CD4-positive, alpha-beta T cell treated with Interleukin-17A for 4 hours (primary cell): ENCODE measurements around the gene CEP57L1.

Source experiments
- DNase-seq: peaks from one replicate; pipeline ENCODE4 v3.0.0-alpha.2; 2020; ENCODE audit warnings: mixed read lengths

Gene CEP57L1

DNA sequence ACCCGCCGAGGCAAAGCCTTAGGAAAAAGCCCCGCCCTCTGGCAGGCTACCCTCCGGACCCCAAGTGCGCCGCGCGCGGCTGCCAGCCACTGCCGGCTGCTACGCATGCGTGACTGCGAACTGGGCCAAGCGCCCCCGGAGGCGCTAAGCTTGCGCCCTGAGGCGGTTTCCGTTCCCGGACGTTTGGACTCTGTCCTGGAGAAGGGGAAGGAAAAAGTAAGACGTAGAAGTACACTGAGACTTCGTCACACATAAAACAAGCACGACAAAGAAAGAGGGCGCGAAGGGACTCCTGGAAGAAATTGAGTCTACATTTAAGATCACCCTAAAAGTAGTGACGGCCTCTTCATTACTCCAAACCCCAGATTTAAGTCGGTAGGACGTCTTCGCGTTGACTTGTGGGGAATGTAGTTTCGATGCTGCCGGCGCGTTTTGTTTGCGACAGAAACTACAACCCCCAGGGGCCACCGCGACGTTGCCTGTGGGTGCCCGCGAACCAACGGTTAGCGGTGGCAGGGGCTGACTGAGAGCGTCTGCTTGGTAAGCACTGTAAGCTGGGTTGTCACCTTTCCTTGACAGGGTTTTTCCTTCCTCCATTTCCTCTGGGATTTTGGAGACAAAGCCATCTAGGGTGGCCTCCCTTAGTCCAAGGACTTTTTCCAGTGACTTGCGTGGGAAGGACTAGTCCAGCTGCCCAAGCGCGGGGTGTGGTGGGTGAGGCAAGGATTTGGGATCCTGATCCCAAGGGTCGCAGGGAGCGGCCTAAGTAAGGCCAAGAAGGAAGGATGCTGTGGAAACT is at the start of gene CEP57L1:
TSS of gene CEP57L1 (plus strand) at position 472 of the 799 bp plus-strand sequence. CDS start 49,715 bp downstream, outside the sequence.
- peak; percentile 95 for DNase-seq

DNA sequence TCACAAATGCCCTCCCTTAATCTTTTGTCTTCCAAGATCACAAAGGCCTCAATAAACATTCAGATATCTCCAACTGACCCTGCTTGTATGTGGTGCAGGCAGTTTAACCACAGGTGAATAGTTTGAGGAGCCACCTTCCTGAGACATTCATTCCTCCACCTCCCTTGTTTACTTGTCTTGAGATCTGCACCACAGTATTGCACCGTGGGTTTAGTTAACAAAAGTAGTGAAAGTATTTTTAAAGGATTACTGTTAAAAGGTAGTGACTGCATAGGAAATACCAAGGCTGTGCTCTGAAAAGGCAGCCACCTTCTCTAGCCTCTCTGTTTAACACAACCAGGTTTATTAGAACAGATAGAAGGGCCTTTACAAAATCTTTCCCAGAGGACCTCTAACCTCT is 47.1 kb upstream of the CEP57L1 start:
- DNase-seq, result no peak

DNA sequence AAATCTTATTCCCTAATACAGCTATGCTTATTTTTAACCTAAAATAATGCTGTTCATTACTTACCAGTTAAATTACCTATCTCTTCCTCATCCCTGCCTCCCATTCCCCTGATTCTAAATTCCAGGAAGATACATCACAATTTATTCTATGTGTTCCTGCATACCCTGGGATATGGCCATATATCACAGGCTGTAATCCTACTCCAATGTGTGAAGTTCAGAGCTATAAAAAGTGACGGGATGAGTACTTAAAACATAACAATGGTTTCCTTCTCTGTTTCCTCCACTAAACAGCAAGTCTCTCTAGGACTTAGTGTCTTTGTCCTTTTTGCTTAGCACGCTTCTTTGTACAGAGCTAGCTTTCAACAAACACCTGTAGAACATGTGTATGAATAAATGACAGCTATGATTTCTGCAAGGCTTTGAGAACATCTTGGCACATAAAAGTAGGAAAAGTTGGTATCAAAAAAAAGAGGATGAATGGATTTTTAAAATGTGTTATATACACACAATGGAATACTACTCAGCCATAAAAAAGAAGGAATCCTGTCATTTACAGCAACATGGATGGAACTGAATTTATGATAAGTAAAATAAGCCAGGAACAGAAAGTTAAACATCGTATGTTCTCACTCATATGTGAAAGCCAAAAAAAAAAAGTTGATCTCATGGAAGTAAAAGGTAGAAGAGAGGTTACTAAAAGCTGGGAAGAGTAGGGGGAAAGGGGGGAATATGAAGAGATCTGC is 46.5 kb upstream of the CEP57L1 start:
- DNase-seq, result no peak

DNA sequence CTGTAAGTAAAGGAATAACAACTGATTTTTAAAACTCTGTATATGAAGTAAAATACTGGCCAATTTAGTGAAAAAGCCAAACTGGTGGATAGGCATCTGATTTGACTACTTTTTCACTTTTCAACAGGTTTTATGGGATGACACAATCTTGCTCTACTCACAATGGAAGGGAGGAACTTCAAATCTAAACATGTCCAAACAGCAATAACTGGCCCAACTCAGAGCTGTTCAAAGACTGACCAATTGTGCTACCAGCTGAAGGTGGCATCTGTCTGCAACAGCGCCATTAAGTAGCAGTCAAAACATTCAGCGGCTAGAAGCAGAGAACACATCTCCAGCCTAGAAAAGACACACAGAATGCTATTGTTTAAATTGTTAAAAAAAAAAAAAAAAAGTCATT is 45.3 kb upstream of the CEP57L1 start:
- no peak for DNase-seq

DNA sequence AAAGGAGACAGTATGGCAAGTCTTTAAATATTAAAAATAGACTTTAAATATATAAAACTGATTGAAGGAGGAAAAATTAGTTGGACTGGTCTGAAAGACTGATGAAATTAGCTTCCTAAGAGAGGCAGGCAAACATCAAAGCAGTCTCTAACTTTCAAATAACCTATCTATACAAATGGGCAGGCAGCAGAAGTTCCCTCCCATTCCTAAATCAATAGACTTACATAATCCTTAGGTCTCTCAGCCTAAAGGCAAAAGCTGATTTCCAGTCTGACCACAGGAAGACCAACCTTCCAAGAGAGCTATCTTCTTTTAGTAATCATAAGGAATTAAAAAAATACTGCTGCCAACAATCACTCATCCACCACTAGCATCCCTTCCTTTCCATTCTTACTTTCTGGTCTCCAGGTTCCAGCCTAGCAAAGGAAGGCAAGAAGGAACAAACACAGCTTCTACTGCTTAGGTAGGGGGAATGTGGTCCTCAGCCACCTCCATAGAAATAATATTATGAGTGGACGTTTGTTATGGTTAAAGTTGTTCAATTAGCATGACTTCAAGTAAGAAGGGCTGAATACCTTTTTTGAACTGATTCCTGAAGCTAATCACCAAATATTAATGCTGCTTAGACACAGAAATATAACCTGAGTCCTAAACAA is 44.7 kb upstream of the CEP57L1 start:
- no peak for DNase-seq

DNA sequence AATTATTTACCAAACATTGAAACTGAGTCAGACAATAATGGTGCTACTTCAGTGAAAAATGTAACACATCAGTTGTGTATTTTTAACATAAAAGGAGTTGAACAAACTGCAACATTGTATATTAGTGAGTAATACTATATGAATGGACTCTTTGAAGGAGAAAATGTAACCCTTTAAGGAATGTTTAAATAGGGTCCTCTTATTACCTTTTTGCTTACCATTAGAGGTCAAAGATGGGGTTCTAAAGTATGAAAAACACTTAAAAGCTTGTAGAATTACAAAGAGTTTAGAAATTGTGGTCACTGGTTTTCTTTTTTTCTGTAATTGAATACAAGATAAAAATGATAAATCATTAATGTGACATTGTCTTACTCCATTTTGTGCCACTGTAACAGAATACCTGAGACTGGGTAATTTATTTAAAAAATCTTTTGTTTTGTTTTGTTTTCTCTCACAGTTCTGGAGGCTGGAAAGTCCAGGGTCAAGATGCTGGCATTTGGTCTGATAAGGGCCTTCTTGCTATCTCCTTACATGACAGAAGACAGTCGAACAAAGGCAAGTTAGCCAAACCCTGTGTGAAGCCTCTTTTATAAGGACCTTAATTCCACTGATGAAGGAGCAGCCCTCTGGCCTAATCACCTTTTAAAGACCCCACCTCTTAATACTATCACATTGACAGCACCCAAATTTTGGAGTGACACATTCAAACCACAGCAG is 43.8 kb upstream of the CEP57L1 start:
- DNase-seq, result no peak

DNA sequence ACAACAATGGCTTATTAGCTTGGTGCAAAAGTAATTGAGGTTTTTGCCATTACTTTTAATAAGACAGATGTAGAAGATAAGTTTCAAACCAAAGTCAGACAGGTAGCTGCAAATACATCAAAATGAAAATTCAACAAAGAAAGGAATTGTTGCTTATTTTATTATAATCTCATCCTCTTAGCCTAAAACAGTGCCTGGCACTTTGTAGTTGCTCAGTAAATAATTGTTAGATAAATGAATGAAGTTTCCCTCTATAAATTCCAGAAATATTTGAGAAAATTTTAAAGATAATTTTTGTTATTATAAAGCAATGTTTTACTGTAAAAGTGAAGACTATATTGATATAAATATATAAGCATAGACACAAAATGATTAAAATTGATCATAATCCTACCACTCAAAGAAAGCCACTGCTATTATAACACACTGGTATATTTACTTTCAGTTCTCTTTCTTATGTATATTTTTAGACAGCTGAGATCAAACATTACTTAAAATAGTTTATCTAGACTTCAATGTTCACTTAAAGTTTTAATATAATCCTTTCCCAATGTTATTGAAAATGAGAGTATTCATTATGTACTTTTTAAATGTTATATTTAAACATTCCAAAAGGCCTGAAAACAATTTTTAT is 43.2 kb upstream of the CEP57L1 start:
- DNase-seq, result no peak

DNA sequence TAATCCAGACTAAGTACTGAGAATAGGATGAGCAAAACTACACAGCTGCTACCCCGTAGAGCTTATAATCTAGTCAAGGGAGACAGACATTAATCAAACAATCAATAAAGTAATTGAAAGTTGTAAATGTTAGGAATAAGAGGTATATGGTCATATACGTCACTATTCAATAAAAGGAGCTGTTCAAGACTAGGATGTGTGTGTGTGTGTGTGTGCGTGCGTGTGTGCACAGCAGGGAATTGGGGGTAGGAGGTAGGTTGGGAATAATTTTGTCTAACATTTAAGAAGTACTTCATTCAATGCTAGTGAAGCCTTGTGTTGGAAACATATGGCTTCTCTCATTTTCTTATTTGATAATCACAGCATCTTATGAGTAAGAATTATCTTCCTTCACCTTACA is 42.5 kb upstream of the CEP57L1 start:
- DNase-seq, result no peak

DNA sequence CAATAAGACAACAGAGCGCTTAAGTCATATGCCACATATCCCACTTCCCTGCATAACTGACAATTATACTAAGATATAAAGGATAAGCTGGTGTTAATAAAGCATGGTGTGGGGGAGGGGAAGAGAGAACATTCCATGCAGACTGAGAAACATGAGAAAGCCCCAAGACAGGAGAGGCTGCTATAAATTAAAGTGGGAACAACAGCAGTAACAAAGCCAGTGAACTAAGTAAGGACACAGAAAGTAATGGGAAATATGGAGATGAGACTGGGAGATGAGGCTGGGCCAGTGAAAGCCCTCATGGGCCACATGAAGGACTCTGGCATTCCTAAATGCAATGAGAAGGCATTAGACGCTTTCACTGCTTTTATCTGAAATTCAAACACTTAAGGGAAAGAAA is 42.0 kb upstream of the CEP57L1 start:
- DNase-seq, result no peak

DNA sequence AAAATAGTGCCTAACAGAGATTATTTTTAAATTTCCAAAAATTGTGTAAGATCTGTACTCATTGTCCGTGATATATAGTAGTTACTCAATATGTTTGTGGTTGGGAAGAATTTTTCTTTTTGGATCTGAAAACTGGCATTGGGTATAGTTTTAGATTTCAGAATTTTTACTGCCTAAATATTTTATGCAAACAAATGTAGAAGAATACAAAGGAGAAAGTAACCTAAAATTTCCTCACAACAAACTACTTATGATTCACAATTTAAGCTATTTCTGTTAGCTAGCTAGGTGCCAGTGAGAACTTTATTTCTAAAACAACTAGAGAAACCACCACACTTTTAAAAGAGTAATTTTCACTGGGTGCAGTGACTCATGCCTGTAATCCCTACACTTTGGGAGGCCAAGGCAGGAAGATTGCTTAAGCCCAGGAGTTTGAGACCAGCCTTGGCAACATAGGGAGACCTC is 39.5 kb upstream of the CEP57L1 start:
- no peak for DNase-seq

DNA sequence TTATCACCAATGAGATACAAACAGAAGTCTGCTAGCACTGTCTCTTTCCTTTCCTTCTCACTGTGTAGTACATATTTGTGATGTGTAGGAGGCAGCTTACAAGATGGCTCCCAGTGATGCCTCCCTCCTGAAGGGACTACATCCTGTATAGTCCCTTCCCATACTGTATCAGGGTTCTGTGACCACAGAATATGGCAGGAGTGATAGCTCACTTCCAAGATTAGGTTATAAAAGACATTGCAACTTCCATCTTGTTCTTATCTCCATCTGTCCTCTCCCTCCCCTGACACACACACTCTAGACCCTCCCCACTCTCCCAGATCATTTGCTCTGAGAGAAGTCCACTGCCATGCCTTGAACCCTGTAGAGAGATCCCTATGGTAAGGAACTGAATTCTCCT is 38.6 kb upstream of the CEP57L1 start:
- no peak for DNase-seq

DNA sequence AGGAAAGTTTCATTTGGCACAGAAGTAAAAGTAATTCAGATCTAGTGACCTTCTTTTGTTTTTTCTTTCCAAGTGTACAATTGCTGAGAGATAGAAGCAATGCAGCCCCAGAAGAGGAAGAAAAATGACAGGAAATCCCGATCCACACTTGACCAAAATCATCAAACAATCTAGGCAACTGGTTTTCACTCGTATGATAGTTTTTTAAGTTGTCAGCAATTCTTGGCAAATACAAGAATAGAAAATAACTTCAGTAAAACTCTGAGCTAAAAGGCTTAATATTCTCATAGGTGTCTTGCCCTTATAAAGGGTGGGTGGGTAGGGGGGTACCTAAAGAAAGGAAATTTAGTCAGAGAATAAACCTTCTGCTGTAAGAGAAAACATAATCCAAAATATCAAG is 36.7 kb upstream of the CEP57L1 start:
- DNase-seq, result no peak

DNA sequence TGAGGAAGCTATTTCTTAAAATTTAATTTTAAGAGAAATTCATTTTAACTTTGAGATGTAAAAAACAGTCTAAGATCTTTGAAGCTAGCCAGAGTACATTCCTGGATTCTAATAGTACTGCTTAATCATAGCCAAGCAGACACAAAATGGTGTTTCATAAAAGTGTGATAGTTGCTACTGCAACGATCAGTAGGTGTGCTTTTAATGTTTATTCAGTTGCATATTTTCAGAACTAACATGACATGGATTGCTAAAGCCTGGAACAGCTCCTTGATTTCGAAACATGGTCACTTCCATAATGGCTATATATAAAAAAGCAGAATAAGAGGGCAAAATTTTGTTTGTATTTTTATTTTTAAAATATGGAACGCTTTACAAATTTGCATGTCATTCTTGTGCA is 36.2 kb upstream of the CEP57L1 start:
- no peak for DNase-seq

DNA sequence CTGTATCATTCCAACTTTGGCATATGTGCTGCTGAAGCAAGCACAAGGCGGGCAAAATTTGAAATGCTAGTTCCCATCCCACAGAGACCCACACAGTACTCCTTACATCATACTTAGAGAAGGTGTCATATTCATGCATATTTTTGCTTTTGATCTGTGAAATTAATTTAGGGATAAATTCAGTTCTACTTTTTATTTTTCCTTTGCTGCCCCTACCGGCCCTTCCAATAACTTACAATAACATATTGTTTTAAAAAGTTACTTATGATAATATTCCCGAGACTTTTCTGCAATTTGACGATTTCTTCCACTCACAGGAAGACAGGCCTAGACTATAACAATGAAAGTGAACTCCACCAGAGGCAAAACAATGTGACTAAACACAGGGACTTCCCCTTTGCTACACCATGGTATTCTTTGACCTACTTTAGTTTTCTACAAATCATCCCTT is 35.7 kb upstream of the CEP57L1 start:
- DNase-seq, result peak; percentile 13

DNA sequence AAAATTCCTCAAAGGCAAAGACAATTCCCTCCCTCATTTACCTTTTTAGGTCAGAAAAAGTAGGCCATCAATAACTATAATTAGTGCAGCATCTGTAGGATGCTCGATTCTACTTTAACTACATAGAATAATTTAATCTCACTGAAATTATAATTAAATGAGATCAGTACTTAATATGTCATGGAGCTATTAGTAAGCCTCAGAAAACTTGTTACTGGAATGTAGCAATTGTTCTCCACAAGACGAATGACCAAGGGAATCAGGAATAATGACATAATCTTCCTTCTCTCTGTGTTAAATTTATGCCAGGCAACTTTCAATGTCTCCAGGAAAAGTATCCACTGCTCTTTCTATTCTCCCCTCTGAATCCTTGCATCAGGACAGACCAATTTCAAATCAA is 34.7 kb upstream of the CEP57L1 start:
- no peak for DNase-seq

DNA sequence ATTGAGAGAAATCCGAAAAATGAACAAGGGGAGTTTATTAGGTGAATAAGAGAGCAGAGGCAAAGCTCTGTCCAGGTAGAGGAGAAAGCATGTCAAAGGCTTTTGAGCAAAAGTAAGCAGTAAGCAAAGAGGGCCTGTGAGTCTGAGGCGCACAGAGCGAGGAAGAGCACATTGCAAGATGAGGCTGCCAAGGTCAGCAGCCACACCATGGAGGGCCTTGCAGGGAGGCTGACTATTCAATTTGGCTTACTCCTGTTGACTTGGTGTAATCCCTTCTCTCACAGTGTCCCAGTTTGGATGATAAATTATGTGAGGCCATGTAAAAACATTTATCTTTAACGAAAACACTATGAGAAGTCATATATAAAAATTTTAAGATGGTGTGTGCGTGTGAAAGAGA is 33.1 kb upstream of the CEP57L1 start:
- no peak for DNase-seq

DNA sequence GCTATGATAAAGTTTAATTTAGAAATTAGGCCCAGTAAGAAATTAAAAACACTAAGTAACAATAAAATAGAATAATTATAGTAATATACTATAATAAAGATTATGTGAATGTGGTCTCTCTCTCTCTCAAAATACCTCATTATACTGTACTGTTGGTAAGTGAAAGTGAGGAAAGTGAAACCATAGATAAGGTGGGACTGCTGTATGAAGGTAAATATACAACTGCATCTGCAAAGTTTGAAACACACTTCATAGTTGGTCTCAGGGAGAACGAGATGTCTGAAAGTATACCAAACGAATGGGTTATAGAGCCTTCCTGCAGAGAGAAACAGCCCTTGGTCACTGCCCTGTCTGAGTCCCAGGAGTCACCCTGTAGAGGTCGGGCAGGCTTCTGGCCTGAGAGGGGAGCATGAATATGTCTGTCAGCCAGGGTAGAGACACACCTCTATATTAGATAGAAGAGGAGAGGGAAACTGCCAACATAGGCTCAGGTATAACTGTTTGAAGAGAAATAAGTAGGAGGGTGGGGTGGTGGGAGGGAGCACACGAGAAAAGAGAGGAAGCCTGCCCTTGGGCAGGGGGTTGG is 32.4 kb upstream of the CEP57L1 start:
- no peak for DNase-seq

DNA sequence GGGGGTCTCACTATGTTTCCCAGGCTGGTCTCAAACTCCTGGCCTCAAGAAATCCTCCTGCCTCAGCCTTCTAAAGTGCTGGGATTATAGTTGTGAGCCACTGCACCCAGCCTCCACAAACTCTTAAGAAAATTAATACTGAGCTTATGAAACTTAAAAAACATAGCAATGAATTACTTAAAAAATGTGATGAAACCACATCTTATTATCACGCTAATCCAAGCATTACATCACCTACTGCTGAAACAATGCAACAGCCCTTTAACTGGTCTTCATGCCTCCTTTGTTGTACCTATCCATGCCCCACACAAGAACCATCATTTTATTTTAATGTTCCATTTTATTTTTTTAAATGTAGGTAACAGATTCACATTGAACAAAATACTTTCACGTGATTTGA is 25.6 kb upstream of the CEP57L1 start:
- no peak for DNase-seq

DNA sequence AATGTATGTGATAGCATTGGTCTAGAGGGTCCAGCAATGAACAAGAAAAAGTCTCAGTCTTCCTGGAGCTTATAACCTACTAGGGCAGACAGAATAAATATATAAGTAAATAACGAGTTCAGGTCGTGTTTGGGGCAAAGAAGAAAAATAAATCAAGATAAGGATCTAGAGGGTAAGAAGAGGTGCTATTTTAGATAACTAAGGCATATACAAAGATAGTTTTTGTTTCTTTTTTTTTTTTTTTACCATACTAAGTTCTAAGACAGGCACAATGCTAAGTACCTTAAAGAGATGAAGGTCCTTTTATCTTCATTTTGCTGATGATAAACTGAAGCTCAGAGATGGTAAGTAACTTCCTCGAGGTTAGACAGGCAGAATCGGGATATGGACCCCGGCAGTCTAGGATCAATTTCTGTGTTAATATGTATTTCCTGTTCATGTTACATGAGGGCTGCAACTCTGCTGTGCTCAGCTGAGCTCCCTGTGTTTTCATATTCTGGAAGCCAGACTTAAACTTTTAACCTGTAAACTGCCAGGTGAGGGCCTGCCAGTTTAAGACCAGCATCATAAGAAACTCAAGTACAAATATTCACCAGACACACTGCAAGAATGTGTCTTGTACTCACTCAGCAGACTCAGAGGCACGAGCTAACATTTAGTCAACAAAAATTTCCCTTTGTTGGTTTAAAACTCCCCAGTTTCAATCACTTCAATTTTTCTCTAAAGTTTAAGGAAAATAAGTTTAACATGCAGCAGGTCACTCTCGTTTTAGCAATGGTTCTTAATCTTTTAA is 24.0 kb upstream of the CEP57L1 start:
- peak; percentile 39 for DNase-seq

DNA sequence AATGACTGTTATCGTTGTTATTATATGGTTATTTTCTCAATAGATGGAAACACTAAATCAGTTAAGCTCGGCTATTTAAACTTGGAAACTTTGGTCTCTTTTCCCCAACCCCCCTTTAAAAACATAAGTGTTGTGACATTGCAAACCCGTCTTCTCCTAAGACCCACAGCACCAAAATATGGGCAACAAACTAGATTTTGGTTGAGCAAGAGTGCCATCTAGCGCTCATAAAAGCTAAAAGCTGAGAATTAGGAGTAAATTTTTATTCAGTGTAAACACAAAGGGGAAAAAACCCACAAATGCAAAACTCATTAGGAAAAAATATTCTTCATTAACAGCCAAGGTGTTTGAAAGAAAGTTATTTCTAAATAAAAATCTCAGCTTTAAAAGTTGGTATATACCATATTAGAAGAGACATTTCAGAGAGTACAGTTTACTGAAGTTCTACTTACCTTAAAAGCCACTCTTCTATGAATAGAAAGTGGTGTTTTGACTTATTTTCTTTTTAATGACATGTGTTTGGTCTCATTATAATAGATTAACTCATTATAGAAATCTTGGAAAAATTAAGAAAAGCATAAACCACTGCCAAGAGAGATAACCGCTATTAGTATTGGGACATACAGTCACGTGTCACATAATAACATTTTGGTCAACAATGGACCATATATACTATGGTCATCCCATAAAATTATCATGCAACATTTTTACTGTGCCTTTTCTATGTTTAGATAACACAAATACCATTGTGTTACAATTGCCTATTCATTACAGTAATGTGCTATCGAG is 21.8 kb upstream of the CEP57L1 start:
- peak; percentile 67 for DNase-seq

DNA sequence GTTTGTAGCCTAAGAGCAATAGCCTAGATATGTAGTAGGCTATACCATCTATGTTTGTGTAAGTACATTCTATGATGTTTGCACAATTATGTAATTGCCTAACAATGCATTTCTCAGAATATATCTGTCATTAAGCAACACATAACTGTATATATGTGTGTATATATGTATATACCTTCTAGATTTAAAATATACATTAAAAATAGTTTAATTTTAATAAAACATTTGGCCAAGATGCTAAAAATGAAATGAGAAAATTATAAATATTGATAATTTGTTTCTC is 21.2 kb upstream of the CEP57L1 start:
- no peak for DNase-seq
